Stimulated activated CD4-positive, alpha-beta T cell treated with anti-CD3 and anti-CD28 coated beads, Interleukin-12 subunit alpha, Interleukin-12 subunit beta, amount 100 ng/mL, for 48 hours (primary cell): Measurements from ENCODE around the gene ZNF423.

Experiments
- DNase-seq, 3 donors: peaks; one replicate each; pipeline ENCODE4 v3.0.0-alpha.2; 2020; ENCODE audit warnings: low read depth in 2 of 3, low spot score in 1 of 3

ZNF423 gene

DNA sequence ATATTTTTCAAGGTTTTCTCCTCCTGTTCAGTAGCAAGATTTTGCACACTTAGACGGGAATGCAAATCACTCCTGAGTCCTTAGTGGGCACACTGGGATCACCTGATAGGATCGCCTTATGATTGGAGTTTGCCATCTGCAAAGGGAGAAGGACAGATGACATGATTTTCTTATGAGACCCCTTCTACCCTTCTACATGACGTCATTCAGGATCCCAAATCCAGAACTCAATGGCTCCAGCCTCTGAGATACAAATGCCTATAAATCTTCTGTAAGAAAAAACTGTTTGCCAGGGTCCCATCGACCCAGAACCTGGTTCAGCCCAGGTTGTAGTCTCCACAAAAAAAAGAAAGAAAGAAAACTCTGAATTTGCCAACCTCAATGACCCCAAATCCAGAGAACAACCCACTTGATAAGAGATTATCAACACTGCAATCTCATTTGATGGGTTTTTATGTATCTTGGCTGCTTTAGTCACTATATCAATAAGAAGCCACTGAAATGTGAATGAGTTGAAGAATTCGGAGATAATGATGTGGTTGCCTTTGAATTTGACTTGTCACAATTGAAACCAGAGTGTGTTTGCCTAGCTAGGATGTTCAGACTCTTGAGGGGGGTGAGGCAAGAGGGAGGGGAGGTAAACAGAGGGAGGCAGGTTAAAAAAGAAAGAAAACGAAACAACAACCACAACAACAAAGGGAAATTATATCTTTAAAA is 6.7 kb downstream of the ZNF423 start:
- DNase-seq: no peak

GRCh38 chr16:49848530-49848929 is 7.4 kb downstream of the ZNF423 start:
- DNase-seq: no peak

GRCh38 chr16:49846800-49847199 is 9.1 kb downstream of the ZNF423 start:
- no peak for DNase-seq

DNA sequence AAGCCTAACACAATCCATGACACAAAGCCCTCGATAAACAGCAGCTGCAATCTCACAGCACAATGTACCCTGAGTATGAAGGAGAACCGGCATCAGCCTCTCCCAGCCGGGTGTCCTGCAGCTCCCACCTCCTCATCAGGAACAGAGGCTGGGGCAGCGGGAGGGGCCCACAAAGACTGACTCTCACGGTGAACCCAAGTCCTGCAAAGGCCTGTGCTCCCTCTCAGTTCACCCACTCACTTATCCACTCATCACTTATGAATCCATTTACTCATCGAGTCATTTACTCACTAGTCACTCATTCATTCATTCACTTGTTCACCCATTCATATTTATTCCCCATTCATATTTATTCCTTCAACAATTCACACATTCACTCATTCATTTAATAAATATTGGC is 11.6 kb downstream of the ZNF423 start:
- no peak for DNase-seq

GRCh38 chr16:49843758-49844157 is 12.2 kb downstream of the ZNF423 start:
- DNase-seq: no peak

DNA sequence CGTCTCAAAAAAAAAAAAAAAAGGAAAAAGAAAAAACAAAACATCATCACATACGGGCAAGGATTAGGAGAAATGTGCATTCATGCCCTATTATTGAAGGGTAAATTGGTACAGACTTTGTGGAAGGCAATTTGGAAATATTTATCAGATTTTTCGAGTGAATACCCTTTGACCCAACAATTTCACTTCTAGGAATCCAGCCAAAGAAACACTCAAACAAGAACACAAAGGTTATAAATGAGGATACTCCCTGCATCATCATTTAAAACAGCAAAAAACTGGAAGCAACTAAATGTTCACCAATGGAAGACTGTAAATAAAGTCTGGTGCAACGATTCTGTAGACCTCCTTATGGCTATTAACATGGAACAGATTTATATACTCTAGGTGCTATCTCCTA is 12.9 kb downstream of the ZNF423 start:
- no peak for DNase-seq

DNA sequence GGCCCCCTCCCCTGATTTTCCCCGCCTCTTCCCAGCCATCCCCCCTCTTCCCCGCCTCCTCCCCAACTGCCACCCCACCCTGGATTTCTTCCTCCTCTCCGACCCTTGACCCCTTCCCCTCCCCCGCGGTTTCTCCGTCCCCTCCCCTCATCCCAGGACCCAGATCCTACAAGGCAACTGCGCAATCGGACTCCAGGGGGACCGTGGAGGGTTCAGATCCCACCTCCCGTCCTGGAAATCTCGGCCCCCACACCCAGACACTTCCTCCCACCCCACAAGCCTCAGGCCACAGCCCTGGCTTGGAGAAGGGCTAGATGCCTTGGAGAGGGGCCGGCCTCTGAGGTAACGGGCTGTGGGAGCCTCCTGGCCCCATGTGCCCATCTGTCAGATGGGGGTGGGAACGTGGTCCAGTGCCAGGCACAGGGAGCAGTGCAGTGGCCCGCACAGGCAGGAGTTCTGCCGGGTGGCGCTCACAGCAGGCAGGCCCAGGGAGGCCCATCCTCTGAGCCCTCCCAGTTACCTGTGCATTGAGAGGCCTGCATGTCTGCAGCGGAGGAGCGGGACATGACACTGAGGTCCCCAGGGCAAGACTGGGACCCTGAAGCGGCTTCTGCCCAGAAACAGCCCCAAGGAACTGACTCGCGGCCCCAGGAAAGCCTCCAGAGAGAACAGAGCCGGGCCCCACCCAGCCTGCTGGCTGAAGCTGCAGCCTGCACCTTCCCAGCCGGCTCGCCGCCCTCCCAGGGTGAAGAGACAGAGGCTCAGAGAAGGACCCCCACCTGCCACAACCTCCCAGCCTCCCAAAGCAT is 16.7 kb downstream of the ZNF423 start:
- no peak for DNase-seq

DNA sequence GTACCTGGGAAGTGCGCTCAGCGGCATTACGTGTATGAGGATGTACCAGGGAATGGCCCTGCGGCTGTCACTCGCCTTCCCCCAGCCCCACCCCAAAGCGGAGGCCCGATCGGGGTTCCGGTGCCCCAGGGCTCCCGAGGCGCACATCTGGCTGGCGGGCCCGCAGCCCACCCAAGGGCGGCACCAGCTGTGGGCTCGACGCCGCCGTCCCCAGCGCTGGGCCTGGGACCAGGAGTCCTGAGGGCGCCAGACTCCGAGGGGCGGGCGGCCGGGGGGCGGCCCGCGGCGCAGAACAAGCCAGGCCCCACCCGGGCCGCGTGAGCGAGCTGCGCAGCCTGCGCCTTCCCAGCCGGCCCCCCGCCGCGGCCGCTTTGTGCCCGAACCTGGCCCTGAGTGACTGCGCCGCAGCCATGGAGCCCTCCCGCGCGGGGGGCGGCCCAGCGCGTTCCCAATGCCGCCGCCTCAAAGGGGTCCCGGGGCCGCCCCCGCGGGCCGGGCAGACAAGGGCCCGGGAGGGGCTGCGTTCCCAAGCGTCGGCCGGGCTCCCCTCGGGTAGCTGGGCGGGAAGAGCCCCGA is 17.4 kb downstream of the ZNF423 start:
- no peak for DNase-seq

DNA sequence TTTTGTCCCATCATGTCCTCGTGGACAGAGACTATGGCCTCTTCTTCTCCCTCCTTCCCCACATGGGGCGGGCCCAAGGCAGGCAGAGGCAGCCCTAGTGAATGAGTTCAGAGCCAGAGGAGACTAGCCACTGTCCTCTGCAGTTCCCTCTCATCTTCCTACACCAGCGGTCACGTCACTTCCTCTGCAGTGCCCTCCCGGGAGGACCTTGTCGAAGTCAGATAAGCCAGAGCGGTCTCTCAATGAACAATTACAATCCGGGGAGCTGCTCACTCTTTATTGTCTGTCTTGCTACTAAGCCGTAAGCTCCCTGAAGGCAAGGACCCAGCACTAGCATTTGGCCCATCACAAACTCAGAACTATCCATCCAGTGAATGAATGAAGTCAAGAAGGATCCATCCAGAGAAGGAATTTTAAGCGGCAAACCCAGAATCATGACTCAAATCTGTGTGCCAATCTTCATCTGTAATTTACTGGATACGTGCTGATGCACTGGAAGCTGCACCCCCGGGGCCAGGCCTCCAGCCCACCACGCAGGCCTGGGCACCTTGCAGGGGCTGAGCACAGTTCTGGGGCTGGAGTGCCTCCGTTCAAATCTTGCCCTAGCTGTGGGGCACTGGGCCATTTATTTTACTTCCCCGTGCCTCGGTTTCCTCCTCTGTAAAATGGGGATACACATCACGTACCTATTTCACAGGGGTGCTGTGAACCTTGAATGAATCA is 18.1 kb downstream of the ZNF423 start:
- no peak for DNase-seq

DNA sequence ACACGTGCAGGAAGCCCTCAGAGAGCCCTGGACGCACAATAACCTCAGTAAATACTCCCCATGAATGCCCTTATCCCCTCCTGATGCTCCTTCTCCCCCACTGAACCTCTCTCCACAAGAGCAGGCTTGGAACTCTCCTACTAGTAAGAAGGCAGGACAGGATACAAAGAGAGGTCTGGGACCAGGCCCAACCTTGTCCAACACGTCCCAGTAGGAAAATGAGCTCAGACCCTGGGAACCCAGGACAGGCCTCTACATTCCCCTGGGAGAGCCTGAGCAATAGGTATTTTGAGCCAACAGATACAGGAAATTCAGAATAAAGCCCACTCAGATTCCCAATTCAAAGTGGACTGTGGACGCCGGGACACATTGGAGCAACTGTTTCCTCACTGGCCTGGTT is 19.2 kb downstream of the ZNF423 start:
- no peak for DNase-seq

- no peak for DNase-seq
These were observed 19.7 kb downstream of the ZNF423 start for GRCh38 chr16:49836218-49836617.

DNA sequence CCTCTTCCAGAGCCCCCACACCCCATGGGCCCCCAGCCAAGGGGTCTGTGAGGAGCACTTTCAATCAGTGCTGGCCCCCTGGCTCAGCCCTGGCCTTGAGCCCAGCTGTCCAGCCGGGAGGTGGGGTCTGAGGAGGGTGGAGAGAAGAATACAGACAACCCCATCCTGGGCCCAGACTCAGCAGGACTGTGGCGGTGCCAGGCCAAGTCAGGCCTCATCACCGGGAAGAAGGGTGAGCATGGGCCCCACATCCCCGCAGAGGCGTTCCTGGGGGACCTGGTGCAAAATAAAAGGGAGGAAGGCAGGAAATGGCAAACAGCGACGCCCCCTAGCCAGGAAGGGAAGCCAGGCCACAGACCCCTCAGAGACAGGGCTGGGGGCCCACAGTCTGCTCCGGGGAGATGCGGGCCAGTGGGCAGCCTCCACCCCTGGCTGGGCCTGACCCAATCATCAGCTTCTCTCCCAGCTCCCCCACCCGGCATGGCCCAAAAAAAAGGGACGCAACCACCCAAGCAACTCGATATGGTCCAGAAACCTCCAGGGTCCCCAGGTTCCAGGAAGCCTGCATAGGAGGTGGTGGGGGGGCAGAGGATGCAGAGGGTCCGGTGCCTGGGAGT is 20.6 kb downstream of the ZNF423 start:
- DNase-seq: no peak

DNA sequence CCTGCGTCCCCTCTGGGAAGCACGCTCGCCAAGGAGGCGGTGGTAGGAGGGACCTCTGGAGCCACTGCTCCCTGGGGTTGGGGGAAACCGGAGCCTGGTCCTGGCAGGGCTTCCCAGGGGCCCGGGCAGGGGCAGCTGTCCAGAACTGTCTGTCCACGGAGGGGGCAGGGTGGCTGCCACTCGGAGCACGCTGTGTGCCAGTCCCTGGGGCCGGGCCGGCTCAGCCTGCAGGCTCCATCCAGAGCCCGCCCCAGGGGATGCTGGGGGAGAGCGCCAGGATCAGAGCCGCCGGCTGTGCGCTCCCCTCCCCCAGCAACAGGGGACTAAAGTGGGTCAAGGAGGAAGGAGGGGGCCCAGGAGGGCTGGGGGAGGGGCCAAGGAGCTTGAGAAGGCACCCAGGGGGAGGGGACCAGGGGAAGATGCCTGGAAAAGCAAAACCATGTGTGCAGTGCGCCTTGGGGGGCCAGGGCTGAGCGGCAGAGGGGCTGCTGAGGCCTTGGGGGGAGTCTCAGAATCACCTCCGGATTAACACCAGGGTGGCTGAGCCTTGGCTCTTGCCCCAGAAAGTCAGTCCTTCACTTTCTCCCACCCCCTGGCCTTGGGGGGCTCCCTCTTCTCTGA is 21.3 kb downstream of the ZNF423 start:
- no peak for DNase-seq

- no peak for DNase-seq
These were observed 21.9 kb downstream of the ZNF423 start for GRCh38 chr16:49833796-49834530.

GRCh38 chr16:49833085-49833484 is 22.8 kb downstream of the ZNF423 start:
- DNase-seq: no peak

GRCh38 chr16:49832177-49832576 is 23.7 kb downstream of the ZNF423 start:
- no peak for DNase-seq

- DNase-seq: no peak
These were observed 25.0 kb downstream of the ZNF423 start for GRCh38 chr16:49830873-49831272.

- DNase-seq: no peak
These were observed 27.2 kb downstream of the ZNF423 start for GRCh38 chr16:49828533-49829267.

GRCh38 chr16:49827805-49828438 is 28.0 kb downstream of the ZNF423 start:
- no peak for DNase-seq
